GM21825 (cell line): Measurements from ENCODE around the gene GMEB2.
A peak's percentile ranks its signal among the peaks of the same experiment; 100 is the strongest.
"Not testable (repeated sequence)": the region's sequence is repeated elsewhere in the genome, so short reads cannot be mapped to it uniquely, and the experiment has no call there.

Experiments
- ATAC-seq: cut with Tn5 transposase; IDR thresholded peaks from one replicate; pipeline ENCODE4 v1.9.1; 2021; ENCODE audit warnings: mild to moderate bottlenecking, moderate library complexity; ENCODE audit not compliant: unreplicated experiment

The GMEB2 gene

DNA sequence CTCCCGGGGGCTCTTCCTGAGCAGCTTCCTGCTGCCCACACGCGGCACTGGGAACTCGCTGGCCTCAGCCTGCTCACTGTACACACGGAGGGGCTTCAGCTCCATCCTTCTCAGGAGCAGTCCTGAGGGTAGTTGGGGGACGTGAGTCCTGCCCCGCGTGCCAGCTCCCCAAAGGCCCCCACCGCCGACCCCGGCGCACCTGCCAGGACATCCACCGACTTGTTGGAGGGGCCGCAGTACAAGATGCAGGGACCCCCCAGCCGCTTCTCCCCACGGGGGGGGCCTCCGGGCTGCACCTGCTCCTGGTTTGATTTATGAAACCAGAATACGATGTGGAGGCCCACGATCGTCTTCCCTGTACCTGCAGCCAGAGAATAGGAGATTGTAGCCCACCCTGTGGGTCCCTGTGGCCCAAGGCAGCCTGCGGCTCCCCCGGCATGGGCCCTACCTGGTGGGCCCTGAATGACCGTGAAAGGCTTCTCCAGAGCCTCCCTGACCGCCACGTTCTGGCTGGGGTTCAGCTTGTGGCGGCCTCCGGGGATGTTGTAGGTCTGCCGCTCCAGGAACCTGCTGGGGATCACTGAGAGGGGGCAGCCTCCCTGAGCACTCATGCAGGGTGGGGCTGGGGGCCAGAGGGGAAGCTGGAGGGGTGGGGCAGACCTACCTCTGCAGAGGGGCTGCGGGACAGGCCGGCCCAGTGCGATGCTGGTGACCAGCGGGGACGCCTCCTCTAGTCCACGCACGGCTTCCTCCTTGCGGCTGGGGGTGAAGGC is 65.1 kb downstream of the GMEB2 start:
- no peak for ATAC-seq

DNA sequence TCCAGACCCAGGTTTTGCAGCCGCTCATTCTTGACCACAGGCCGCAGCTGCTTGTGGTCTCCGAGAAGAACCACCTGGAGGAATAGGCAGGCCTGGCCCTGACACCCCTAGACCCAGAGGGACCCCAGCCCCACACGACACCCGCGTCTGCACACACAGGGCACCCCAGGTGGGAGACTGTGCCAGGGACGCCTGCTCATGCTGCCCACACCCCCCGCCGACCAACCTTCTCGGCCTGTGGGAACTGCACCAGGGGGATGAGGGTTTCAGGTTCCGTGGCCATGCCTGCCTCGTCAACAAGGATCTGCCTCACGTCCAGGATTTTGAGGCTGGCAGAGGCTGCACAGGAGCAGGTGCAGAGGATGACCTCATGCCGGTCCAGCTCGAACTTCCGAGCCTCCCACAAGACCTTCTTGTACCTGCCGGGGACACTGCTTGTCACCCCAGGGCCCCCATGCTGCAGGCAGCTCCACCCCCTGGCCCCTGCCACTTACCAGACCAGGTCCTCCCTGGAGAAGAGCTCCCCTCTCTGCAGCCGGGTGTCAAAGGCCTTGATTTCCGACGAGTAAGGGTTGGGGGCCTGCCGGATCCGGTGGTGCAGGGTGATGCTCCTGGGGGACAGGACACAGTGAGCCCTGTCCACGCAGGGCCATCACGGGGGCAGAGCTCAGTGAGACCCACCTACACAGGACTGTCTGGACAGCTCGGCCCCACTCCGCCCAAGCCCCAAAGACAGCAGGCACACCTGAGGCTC is 65.9 kb downstream of the GMEB2 start:
- no peak for ATAC-seq

DNA sequence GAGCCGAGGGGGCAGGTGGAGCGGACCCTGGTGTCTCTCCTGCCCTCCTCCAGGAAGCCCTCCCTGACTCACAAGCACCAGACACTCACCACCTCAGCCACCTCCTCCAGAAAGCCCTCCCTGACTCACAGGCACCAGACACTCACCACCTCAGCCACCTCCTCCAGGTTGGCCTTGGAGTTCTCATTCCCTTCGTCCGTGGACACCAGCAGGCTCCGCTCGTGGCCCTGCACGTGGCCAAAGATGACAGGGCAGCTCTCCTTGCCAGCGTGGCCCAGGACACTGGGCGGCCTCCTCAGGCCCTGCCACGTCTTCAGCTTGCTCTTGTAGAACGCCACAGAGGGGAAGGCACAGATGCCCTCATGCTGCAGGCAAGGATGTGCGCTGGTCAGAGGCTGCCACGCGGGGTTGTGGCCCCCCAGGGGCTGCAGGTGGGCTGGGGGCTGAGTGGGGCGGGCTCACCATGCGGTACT is 66.5 kb downstream of the GMEB2 start:
- no peak for ATAC-seq

DNA sequence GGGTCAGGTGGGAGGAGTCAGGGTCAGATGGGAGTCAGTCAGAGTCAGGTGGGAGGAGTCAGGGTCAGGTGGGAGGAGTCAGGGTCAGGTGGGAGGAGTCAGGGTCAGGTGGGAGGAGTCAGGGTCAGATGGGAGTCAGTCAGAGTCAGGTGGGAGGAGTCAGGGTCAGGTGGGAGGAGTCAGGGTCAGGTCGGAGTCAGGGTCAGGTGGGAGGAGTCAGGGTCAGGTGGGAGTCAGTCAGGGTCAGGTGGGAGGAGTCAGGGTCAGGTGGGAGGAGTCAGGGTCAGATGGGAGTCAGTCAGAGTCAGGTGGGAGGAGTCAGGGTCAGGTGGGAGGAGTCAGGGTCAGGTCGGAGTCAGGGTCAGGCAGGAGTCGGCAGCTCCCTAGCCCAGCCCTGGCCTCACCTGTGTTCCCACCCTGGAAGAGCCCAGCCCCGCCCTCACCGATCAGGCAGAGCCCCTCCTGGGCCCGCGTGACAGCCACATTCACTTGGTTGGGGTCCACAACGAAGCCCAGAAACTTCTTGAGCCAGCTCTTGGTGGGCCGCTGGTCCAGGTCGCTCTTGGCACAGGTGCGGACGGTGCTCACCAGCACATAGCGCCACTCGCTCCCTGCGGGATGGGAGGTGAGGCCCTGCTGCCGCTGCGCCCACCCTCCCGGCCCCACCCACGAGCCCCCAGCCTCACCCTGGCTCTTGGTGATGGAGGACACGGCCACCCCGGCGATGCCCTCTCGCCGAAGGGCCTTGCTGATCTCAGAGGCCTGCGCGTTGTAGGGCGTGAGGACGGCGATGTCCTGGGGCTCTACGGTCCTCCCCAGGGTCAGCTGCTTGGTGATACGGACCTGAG is 67.2 kb downstream of the GMEB2 start:
- ATAC-seq, result not testable (repeated sequence)

DNA sequence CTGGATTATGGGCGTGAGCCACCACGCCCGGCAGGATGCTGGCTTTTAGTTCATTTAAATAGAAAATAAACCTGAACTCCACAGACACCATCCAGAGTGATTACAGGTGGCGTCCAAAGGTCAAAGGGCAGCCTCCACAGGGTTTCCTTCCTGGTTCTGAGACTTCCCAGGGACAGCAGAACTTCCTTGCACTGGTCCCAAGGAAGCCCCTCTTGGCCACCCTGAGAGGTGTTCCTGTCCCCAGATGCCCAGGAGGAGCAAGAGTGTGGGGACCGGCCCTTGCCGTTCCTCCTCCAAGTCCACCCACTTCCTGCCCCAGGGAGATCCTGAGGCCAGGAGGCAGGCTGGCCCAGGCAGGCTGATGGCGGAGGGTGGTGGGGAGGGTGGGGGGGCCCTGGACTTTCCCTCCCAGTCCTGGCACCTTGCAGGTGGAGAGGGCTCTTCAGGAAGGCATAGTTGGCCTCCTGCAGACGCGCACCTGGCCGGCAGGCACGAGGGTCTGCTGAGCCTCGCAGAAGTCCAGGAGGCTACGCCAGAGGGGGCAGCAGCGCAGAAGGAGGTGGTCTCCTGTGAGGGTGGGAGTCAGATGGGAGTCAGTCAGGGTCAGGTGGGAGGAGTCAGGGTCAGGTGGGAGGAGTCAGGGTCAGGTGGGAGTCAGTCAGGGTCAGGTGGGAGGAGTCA is 68.0 kb downstream of the GMEB2 start:
- ATAC-seq, result no peak

DNA sequence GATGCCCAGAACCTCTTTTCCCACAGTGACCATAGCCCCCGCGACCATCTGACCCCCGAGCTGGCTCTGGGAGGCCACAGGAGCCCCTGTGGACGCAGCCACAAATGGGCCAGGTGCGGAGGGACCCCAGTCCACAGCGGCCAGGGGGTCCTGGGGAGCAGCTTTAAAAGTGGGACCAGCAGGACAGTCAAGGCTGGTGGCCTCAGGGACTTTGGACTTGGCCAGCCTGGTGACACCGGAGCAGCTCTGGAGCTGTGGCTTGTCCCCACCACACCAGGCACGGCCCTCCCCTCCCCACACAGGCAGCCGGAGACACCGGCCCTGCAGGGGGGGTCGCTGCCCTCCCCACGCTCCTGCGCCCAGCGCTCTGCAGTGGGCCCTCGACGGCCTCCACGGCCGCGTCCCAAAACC is 69.4 kb downstream of the GMEB2 start:
- no peak for ATAC-seq

DNA sequence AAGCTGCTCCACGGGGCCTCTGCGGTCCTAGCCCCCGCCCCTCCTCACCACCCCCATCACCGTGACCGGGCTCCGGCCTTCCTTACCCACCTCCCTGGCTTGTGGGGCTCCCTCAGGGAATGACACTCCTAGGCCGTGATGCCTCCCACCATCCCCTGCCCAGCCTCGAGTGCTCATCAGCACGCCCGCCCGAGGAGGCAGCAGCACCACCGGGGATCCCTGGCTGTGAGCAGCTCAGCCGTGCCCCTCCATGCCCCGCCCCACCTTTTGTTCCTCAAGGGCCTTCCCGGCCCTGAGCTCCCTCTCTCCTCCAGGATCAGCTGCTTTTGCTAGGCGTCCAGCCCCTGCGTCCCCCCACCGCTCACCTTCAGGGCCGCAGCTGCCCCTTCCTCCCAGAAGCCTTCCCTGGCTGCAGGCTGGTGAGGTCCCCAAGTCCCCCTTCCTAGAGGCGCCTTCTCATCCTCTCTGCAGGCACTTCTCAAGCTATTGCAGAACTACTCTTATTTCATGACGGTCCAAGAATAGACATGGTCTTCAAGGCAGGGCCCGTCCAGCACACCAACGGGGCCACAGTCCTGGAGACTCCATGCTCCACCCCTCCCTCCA is 69.9 kb downstream of the GMEB2 start:
- ATAC-seq, result no peak

DNA sequence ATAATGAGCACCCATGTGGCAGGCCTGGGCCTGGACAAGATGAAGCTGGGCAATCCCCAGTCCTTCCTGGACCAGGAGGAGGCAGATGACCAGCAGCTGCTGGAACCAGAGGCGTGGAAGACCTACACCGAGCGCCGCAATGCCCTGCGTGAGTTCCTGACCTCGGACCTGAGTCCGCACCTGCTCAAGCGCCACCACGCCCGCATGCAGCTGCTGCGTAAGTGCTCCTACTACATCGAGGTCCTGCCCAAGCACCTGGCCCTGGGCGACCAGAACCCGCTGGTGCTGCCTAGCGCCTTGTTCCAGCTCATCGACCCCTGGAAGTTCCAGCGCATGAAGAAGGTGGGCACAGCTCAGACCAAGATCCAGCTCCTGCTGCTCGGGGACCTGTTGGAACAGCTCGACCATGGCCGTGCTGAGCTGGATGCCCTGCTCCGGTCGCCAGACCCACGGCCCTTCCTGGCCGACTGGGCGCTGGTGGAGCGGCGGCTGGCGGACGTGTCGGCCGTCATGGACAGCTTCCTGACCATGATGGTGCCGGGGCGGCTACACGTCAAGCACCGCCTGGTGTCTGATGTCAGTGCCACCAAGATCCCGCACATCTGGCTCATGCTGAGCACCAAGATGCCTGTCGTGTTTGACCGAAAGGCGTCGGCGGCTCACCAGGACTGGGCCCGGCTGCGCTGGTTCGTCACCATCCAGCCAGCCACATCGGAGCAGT is 71.1 kb downstream of the GMEB2 start:
- ATAC-seq, result no peak

DNA sequence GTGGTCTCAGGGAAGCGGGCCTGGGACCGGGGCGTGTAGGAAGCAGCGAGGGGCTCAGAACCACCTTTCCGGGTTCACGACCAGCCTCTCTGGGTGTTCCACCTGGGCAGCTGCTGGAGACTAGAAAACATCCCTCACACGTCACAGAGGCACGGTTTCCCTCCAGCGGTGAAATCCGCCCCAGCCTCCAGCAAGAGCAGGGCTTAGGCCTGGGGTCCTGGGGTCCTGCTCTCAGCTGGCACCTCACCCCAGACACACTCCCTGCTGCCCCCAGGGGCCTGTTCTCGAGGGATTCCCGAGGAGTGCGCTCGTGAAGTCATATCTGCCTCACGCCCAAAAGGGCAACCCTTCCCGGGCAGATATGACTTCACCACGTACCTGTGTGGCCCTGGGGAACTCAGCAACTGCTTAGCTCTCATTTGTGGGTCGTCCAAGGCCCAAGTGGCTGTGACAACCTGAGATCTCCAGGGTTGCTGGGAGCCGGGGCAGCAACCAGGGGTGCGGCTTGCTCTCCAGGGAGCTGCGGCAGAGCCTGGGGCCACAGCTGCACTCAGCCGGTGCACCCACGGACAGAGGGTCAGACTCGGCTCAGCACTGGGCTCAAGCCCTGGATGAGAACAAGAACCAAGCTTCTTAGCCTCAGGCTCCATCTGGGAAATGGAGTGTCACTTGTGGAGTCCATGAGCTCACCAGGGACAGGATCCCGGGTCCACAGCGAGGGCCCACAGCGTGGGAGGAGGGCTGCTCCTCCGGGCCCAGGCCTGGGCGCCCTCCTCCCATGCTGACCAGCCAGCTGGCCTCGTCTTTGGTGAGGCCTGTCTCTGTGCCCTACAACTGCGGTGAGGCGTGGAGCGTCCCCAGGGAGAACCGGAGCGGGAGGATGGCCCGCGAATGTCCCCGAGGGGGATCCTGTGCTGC is 72.3 kb downstream of the GMEB2 start:
- peak; percentile 9 for ATAC-seq

DNA sequence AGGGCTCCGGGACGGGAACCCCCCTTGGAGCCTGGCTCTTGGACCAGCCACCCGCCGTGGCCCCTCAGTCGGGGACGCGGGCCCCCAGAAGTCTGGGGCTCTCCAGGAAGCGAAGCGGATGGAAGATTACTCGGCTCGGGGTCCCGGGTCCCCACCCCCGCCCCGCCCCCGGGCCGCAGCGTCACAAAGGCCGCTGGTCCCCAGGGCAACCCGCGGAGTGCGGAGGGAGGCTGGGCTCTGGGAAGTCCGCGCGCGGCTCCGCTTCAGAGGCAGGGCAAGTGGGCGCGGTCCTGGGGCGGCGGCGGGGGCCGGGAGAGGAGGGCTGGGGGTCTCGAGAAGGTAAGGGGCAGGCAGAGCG is 73.0 kb downstream of the GMEB2 start, which contains the start of gene FNDC11:
Gene FNDC11 (plus strand): TSS at position 227 of the 358 bp plus-strand sequence. CDS start 1,505 bp downstream, outside the sequence.
- peak; percentile 20 for ATAC-seq

DNA sequence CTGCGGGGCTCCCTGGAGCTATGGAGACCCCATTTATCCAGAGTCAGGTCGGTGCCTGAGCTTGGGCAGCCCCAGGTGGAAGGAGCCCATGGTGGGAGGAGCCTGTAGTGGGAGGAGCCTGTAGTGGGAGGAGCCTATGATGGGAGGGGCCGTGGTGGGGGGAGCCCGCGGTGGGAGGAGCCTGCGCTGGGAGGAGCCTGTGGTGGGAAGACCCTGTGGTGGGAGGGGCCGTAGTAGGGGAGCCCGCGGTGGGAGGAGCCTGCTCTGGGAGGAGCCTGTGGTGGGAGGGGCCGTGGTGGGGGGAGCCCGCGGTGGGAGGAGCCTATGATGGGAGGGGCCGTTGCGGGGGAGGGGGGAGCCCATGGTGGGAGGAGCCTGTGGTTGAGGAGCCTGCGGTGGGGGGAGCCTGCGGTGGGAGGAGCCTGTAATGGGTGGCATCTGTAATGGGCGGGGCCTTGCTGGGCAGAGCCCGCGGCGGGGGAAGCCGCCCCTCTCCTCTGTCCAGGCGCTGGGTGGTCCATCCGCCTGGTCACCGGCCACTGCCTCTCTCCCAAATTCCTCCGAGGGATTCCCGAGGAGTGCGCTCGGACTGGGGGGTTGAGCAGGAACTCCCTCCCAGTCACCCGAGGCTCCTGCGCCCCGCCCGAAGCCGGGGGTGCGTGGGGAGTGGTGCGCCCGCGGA is 73.5 kb downstream of the GMEB2 start:
- peak; percentile 41 for ATAC-seq

DNA sequence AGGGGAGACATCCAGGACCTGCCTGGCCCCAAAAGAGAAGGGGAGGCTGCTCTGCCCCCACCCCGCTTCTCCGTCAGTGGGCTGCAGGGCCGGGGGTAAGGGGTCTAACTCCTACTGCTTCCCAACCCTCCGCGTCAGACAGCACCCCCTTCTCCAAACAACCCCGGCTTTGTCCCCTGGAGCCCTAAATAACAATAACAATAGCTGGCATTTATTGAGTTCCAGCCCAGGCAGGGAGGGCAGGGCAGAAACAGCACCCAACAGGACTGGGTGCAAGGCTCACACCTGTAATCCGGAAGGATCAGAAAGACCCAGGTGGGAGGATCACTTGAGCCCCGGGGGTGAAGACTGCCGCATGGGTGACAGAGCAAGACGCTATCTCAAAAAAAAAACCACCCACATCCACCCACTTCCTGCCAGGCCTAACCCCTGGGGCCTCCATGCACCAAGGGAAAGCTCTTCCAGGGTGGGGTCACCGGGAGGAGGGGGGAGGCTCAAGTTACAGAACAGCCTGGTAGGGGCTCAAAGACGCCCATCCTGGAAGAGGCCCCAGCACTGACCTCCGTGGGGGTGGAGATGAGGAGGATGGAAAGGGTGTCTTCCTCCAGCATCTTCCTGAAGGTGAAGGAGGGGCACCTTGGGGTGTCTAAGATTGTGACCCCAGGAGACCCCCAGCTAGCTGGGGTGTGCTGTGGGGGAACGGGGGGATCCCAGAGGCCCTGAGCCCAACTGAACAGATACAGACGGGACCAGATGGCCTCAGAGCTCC is 74.2 kb downstream of the GMEB2 start:
- ATAC-seq, result peak; percentile 22

DNA sequence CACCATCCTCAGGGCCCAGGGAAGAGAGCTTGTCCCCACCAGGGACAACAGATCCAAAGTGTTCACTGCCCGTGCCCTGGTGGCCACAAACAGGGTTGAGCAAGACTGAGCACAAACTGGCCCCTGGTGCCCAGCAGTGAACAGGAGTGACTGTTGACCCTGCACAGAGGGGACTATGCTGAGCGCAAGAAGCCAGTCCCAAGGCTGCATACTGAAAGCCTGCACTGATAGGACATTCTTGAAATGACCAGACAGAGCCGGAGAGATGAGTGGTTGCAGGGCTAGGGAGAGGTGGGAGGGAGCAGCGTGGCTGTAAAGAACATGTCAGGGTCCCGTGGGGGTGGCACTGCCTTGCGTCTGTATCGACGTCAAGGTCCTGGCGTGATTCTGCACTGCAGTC is 75.8 kb downstream of the GMEB2 start:
- no peak for ATAC-seq

DNA sequence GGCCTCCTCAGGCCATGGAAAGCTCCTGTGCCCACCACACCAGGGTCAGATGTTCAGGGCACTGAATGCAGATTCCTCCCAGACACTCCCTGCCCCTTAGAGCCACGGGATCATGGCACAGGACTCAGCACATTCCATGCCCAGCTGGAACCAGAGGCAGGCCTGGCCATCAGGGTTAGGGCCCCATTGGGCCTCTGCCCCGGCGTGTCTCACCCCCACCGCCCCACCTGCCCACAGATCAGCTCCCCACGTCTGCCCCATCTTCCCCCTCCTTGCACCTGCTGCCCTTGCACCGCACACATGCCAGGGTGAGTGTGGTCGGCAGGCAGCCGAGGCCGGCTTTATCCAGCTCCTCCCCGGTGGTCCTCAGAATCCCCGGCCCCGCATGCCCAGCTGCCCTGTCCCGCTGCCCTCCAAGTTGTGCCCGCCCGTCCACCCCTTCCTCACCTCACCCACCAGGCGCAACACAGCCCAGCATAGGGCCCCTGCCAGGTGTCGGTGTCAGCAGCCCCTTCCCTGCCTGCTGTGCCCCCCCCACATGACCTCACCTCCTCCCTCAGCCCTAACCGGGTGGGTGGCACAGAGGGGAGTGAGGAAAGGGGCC is 77.1 kb downstream of the GMEB2 start:
- no peak for ATAC-seq

DNA sequence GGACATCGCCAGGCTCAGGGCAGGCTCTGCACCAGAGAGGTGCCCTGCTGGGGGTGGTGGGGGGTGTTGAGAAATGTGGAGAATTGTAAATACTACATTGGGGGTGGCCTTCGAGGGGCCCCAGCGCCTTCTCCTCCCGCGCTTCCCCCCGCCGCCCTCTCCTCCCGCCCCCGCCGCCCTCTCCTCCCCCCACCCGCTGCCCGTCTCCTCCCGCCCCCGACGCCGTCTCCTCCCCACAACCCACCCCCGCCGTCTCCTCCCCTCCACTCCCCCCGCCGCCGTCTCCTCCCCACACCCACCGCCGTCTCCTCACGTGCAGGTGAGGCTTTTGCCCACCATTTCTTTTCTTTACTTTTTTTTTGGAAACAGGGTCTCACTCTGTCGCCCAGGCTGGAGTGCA is 77.9 kb downstream of the GMEB2 start:
- ATAC-seq, result no peak

DNA sequence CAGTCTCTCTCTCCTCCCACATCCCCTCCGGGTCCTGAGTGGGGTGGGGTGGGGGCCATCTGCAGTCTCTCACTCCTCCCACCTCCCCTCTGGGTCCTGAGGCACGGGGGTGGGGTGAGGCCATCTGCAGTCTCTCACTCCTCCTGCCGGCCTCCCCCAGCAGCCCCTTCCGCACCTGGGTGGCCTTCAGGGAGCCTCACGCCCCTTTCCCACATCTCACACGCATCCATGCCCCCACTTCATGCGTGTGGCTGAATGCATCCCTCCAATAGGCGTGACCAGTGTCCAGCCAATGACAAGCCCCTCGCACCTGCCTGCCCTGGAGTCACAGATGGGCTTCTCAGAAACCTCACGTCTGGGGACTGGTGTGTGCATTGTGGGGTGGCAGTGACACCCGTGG is 78.4 kb downstream of the GMEB2 start:
- ATAC-seq, result no peak
